Spinal cord (tissue), 10 donors: ENCODE data around the gene DLG2. TPM values are rescaled to one million over a fixed set of nuclear protein-coding genes. Genes with fewer than 3 reads are reported as not detected.
A peak's percentile ranks its signal among the peaks of the same experiment; 100 is the strongest.

ENCODE experiments used
- DNase-seq, 6 donors: peaks; one replicate each; pipeline versions ENCODE4 v3.0.0 to v3.0.0-alpha.2; 2013 to 2015; ENCODE audit warnings: low spot score in 6 of 6, low read depth in 4 of 6
- H3K27ac ChIP-seq: one replicate; pipeline ENCODE4 v1.5.1; 2013; ENCODE audit warnings: low read depth, low read length, control low read depth
- H3K27me3 ChIP-seq: one replicate; pipeline ENCODE4 v1.6.1; 2013; ENCODE audit warnings: low read length; ENCODE audit not compliant: control insufficient read depth, insufficient read depth
- H3K36me3 ChIP-seq: one replicate; pipeline ENCODE4 v1.6.1; 2013; ENCODE audit warnings: low read length; ENCODE audit not compliant: control insufficient read depth, insufficient read depth
- H3K4me1 ChIP-seq: one replicate; pipeline ENCODE4 v1.6.1; 2013; ENCODE audit warnings: low read length; ENCODE audit not compliant: control insufficient read depth, insufficient read depth
- H3K4me3 ChIP-seq: one replicate; pipeline ENCODE4 v1.5.1; 2013; ENCODE audit warnings: low read depth, low read length, control low read depth
- H3K9me3 ChIP-seq: one replicate; pipeline ENCODE4 v1.6.1; 2013; ENCODE audit warnings: low read length; ENCODE audit not compliant: control insufficient read depth, insufficient read depth
- WGBS: methylation state at CpG from one replicate; pipeline ENCODE4 v1.1.5; 2013; ENCODE audit warnings: missing lambda C conversion rate; ENCODE audit not compliant: insufficient coverage; 5-methylcytosine and 5-hydroxymethylcytosine counted together
- polyA plus RNA-seq, 2 donors: library from polyadenylated mRNA; unstranded; fragments of 120-200 nt; gene quantifications; one replicate each; pipeline ENCODE4 v1.2.1, GENCODE V29; 2013; ENCODE audit not compliant: insufficient read length in 2 of 2
- total RNA-seq, 2 donors: library from RNA; depleted of rRNA in 1 of 2; stranded (reverse); fragments of 120-200 nt in 1 of 2; fragments of >200 nt in 1 of 2; gene quantifications; one replicate each; pipeline versions ENCODE4 v1.2.3 to v1.2.4, GENCODE V29; 2013 to 2014
- donor health status: healthy.

Gene DLG2
- total and polyA plus RNA-seq, 4 donors, result 37.7 to 111 (median 49.0) TPM

- H3K36me3 ChIP-seq, result no peaks in the 10 kb centered on the region
- no peak overlapping the region for H3K27ac ChIP-seq
- DNase-seq, result no peak
- 88% methylated on average over 1 of the region's 1 CpG for WGBS
- no peaks in the 10 kb centered on the region for H3K4me1 ChIP-seq
- H3K9me3 ChIP-seq, result no peaks in the 10 kb centered on the region
- H3K27me3 ChIP-seq, result no peaks in the 10 kb centered on the region
- no peak overlapping the region for H3K4me3 ChIP-seq
Measured at GRCh38 chr11:84224042-84224441, 1403.1 kb downstream of the DLG2 start.

GRCh38 chr11:84218318-84218717, 1408.8 kb downstream of the DLG2 start:
- 60% methylated on average over 2 of the region's 4 CpGs for WGBS
- Histone ChIP-seq H3K36me3 (no peaks in the 10 kb centered on the region), H3K4me1 (no peaks in the 10 kb centered on the region), H3K27me3 (no peaks in the 10 kb centered on the region), H3K27ac (no peak overlapping the region), H3K9me3 (no peaks in the 10 kb centered on the region), H3K4me3 (no peak overlapping the region)
- no peak for DNase-seq

- no peak for DNase-seq
- H3K27ac ChIP-seq, result no peak overlapping the region
- H3K4me1 ChIP-seq, result peaks cover 5% of the 10 kb centered on the region
- H3K4me3 ChIP-seq, result no peak overlapping the region
- H3K36me3 ChIP-seq, result no peaks in the 10 kb centered on the region
- H3K27me3 ChIP-seq, result no peaks in the 10 kb centered on the region
- WGBS, result no CpG with 5 or more reads among the region's 1 CpG
- H3K9me3 ChIP-seq, result no peaks in the 10 kb centered on the region
Measured at GRCh38 chr11:84215672-84216071, 1411.5 kb downstream of the DLG2 start.

- WGBS, result no CpG with 5 or more reads among the region's 1 CpG
- H3K9me3 ChIP-seq, result no peaks in the 10 kb centered on the region
- H3K4me1 ChIP-seq, result peaks cover 5% of the 10 kb centered on the region
- H3K4me3 ChIP-seq, result no peak overlapping the region
- H3K27me3 ChIP-seq, result no peaks in the 10 kb centered on the region
- H3K27ac ChIP-seq, result no peak overlapping the region
- no peak for DNase-seq
- no peaks in the 10 kb centered on the region for H3K36me3 ChIP-seq
Measured at GRCh38 chr11:84214557-84214956, 1412.6 kb downstream of the DLG2 start.

- no peak overlapping the region for H3K27ac ChIP-seq
- H3K27me3 ChIP-seq, result no peaks in the 10 kb centered on the region
- H3K4me1 ChIP-seq, result peaks cover 5% of the 10 kb centered on the region
- H3K36me3 ChIP-seq, result no peaks in the 10 kb centered on the region
- WGBS, result 93% methylated on average over 17 of the region's 20 CpGs
- no peaks in the 10 kb centered on the region for H3K9me3 ChIP-seq
- no peak for DNase-seq
- no peak overlapping the region for H3K4me3 ChIP-seq
Measured at GRCh38 chr11:84212468-84213390, 1414.4 kb downstream of the DLG2 start.

- Histone ChIP-seq H3K4me3 (no peak overlapping the region), H3K27me3 (no peaks in the 10 kb centered on the region), H3K27ac (no peak overlapping the region), H3K9me3 (no peaks in the 10 kb centered on the region), H3K36me3 (no peaks in the 10 kb centered on the region), H3K4me1 (peaks cover 5% of the 10 kb centered on the region)
- WGBS, result no CpG with 5 or more reads among the region's 3 CpGs
- peak in 2 of 6 donors; percentile 8 to 88 for DNase-seq
Measured at GRCh38 chr11:84211896-84212295, 1415.2 kb downstream of the DLG2 start.

GRCh38 chr11:84194696-84195095, 1432.4 kb downstream of the DLG2 start:
- DNase-seq, result no peak
- H3K4me1 ChIP-seq, result no peaks in the 10 kb centered on the region
- H3K27me3 ChIP-seq, result no peaks in the 10 kb centered on the region
- peaks cover 5% of the 10 kb centered on the region for H3K9me3 ChIP-seq
- no peak overlapping the region for H3K4me3 ChIP-seq
- no peaks in the 10 kb centered on the region for H3K36me3 ChIP-seq
- H3K27ac ChIP-seq, result no peak overlapping the region
- 97% methylated on average over 18 of the region's 18 CpGs for WGBS

- Histone ChIP-seq H3K9me3 (peaks cover 5% of the 10 kb centered on the region), H3K36me3 (no peaks in the 10 kb centered on the region), H3K4me3 (no peak overlapping the region), H3K27me3 (no peaks in the 10 kb centered on the region), H3K4me1 (no peaks in the 10 kb centered on the region), H3K27ac (no peak overlapping the region)
- no peak for DNase-seq
- WGBS, result no CpG with 5 or more reads among the region's 2 CpGs
Measured at GRCh38 chr11:84193706-84194105, 1433.4 kb downstream of the DLG2 start.

- H3K27me3 ChIP-seq, result no peaks in the 10 kb centered on the region
- H3K4me1 ChIP-seq, result no peaks in the 10 kb centered on the region
- no peak overlapping the region for H3K4me3 ChIP-seq
- no peak overlapping the region for H3K27ac ChIP-seq
- WGBS, result 20% methylated on average over 1 of the region's 1 CpG
- H3K36me3 ChIP-seq, result no peaks in the 10 kb centered on the region
- H3K9me3 ChIP-seq, result no peaks in the 10 kb centered on the region
- no peak for DNase-seq
Measured at GRCh38 chr11:84188521-84188920, 1438.6 kb downstream of the DLG2 start.

- no peaks in the 10 kb centered on the region for H3K4me1 ChIP-seq
- H3K9me3 ChIP-seq, result peaks cover 3% of the 10 kb centered on the region
- H3K27me3 ChIP-seq, result no peaks in the 10 kb centered on the region
- no peak overlapping the region for H3K27ac ChIP-seq
- DNase-seq, result peak in 2 of 6 donors; percentile 25 to 64
- H3K4me3 ChIP-seq, result no peak overlapping the region
- no peaks in the 10 kb centered on the region for H3K36me3 ChIP-seq
Measured at GRCh38 chr11:84173078-84173477, 1454.1 kb downstream of the DLG2 start.
